T follicular helper cell (primary cell): ENCODE results near the gene COQ10A.
"Not testable (repeated sequence)": the region's sequence is repeated elsewhere in the genome, so short reads cannot be mapped to it uniquely, and the experiment has no call there.

Source experiments
- DNase-seq: peaks from one replicate; pipeline ENCODE4 v3.0.0-alpha.2; 2020; ENCODE audit warnings: low read depth

COQ10A gene

GRCh38 chr12:56280849-56281248 lies 14.1 kb downstream of the COQ10A start:
- DNase-seq: no peak

DNA sequence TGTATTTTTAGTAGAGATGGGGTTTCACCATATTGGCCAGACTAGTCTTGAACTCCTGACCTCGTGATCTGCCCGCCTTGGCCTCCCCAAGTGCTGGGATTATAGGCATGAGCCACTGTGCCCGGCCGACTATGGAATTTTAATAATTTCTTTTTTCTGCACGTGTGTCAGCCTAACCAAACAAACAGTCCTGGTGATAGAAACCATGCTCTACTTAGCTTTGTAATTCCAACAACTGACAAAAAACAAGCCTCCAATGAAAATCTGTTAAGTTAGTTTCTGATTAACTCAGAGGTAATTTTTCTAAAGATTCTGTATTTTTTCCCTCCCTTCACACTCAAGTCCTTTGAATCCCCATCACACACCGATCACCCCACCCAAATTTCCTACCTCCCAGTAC lies 15.3 kb downstream of the COQ10A start:
- no peak for DNase-seq

DNA sequence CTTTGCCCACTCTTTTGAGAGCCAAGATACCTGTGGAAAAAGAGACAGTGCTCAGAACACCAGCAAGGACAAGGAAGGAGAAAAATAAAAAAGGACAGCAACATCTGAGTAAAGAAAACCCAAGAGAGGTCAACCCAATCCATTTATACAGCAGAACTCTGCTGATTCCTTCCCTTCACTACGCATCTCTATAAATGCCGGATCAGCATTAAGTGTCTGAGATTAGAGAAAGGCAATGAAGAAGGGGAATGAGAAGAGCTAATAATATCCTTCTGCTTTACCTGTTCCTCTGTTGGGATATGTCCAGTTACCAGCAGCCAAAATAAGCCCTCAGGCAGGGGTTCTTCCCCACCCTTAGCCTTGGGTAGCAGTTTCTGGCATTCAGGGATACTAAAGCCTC lies 15.8 kb downstream of the COQ10A start:
- DNase-seq: no peak

- DNase-seq: not testable (repeated sequence)
These were observed 17.5 kb downstream of the COQ10A start for GRCh38 chr12:56284263-56284662.

DNA sequence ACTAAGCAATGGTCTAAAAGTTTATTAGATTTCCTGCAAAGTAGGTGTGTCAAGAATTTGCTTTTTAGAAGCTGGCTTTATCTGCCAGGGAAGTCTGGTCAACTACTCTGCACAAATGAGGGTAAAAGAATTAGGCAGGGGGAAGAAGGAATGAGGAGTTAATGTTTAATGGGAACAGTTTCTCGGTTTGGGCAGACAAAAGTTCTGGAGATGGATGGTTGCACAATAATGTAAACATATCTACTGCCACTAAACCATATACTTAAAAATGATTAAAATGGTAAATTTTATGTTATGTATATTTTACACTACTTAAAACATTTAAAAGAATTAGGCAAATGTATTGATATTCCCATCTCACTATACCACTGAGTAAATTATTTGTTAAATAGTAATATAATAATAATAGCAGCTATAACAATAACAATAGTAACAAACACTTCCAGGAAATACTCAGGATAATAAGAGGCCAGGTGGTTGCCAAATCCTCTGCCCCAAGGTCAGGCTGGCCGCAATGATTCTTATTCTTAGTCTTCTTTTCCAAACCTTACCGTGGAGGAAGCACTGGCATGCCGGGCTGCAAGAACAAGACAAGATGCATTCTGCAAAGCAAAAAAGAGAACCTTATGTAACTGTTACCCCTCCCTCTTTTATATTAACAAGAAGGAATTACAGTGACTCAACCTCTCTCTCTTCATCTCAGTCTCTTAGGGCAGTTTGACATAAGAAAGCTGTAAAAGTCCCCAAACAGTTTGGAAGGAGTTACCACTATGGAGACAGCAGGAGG lies 19.5 kb downstream of the COQ10A start:
- no peak for DNase-seq

DNA sequence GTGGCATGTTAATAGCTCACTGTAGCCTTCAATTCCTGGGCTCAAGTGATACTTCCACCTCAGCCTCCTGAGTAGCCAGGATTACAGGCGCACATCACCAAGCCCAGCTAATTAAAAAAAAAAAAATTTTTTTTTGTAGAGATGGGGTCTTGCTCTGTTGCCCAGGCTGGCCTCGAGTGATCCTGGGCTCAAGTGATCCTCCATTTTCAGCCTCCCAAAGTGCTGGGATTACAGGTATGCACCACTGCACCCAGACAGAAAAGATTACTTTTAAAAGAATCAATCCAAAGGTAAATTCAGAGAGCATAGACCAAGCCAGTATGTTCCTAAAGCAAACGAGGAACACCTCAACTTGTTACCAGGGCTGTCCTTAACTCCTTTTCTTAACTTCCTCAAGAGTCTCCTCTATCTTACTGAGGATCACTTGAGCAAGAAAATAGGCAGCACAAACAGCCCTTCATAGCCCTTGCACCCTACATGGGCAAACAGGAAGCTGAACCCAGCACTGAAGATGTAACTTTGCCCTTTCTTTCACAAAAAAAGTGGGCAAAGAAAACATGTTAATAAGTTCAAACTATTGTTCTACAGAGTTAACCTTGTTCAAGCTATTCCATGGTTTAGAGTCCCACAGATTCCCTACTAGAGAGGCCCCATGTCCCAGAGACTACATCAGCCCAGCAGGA lies 22.1 kb downstream of the COQ10A start:
- DNase-seq: no peak

DNA sequence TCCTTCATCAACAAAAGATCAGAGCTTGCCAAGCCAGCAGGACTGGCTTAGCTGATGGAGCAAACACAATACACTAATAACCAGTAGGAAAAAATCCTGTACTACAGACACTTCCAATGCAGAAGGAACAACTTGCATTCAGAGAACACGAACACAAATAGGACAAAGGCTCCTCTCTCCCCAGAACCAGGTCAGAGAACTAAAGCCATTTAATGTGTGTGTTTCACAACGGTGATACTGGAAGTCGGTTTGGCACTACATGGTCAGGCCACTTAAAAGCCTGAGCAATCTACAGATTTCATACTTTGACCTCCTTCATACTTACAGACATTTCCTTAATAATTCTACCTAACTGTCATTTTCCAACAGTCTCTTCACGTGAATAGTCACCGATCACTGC lies 27.1 kb downstream of the COQ10A start:
- DNase-seq: no peak

GRCh38 chr12:56296295-56296694 lies 29.6 kb downstream of the COQ10A start:
- no peak for DNase-seq

DNA sequence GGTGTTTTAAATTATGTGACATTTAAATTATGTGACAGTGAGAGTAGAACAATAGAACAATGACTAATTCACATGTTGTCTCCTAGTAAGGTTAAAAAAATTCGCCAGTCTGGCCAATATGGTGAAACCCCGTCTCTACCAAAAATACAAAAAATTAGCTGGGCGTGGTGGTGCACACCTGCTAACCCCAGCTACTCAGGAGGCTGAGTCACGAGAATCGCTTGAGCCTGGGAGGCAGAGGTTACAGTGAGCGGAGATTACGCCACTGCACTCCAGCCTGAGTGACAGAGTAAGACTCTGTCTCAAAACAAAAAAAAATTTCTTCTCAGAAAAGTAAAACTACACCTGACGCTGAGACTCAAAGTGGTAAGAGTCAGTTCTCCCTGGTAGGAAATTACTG lies 30.7 kb downstream of the COQ10A start:
- no peak for DNase-seq

GRCh38 chr12:56298828-56299227 lies 32.1 kb downstream of the COQ10A start:
- DNase-seq: no peak

- DNase-seq: no peak
These were observed 32.6 kb downstream of the COQ10A start for GRCh38 chr12:56299308-56299852.

- peak; percentile 99 for DNase-seq
These were observed 33.3 kb downstream of the COQ10A start, which contains the start of gene CS for GRCh38 chr12:56299853-56300643. TSS of gene CS (minus strand) at chr12:56300330. CDS start at chr12:56300201, 129 bp downstream.

- DNase-seq: no peak
These were observed 34.1 kb downstream of the COQ10A start for GRCh38 chr12:56300644-56301464.

DNA sequence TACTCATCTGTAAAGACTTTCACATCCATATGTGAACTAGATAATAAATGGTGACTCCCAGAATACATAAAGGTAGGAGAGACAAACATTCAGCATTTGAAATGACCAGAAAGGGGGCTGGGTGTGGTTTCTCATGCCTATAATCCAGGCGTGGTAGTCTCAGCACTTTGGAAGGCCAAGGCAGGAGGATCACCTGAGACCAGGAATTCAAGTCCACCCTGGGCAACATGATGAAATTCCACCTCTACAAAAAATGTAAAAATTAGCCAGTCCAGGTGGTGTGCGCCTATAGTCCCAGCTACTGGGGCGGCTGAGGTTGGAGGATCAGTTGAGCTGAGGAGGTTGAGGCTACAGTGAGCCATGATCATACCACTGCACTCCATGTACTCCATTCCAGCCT lies 37.5 kb downstream of the COQ10A start:
- no peak for DNase-seq

GRCh38 chr12:56304872-56305590 lies 38.3 kb downstream of the COQ10A start:
- DNase-seq: no peak

- DNase-seq: no peak
These were observed 40.7 kb downstream of the COQ10A start for GRCh38 chr12:56307221-56307965.

- no peak for DNase-seq
These were observed 42.0 kb downstream of the COQ10A start for GRCh38 chr12:56308714-56309113.

GRCh38 chr12:56311003-56311402 lies 44.3 kb downstream of the COQ10A start:
- no peak for DNase-seq

GRCh38 chr12:56315249-56315621 lies 48.5 kb downstream of the COQ10A start:
- no peak for DNase-seq
